NCI-H82 (cell line): Measurements from ENCODE around the gene CAPZA2.
"Not testable (repeated sequence)": the region's sequence is repeated elsewhere in the genome, so short reads cannot be mapped to it uniquely, and the experiment has no call there.

ENCODE experiments used
- DNase-seq: peaks from one replicate; lab custom pipeline; 2025; lab: John Stamatoyannopoulos, UW

CAPZA2 gene

GRCh38 chr7:116955340-116955739 lies 93.0 kb downstream of the CAPZA2 start:
- DNase-seq, result no peak

GRCh38 chr7:116955801-116956476 lies 93.6 kb downstream of the CAPZA2 start:
- DNase-seq, result no peak

- DNase-seq, result no peak
These were observed 94.1 kb downstream of the CAPZA2 start for GRCh38 chr7:116956477-116956804.

GRCh38 chr7:116957874-116958273 lies 95.5 kb downstream of the CAPZA2 start:
- DNase-seq, result no peak

DNA sequence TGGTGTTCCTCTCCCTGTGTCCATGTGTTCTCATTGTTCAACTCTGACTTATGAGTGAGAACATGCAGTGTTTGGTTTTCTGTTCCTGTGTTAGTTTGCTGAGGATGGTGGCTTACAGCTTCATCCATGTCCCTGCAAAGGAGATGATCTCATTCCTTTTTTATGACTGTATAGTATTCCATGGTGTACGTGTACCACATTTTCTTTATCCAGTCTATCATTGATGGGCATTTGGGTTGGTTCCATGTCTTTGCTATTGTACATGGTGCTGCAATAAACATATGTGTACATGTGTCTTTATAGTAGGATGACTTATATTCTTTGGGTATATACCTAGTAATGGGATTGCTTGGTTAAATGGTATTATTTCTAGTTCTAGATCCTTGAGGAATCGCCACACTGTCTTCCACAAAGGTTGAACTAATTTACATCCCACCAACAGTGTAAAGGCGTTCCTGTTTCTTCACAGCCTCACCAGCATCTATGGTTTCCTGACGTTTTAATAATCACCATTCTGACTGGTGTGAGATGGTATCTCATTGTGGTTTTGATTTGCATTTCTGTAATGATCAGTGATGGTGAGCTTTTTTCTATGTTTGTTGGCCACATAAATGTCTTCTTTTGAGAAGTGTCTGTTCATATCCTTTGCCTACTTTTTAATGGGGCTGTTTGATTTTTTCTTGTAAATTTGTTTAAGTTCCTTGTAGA lies 99.7 kb downstream of the CAPZA2 start:
- DNase-seq, result not testable (repeated sequence)

DNA sequence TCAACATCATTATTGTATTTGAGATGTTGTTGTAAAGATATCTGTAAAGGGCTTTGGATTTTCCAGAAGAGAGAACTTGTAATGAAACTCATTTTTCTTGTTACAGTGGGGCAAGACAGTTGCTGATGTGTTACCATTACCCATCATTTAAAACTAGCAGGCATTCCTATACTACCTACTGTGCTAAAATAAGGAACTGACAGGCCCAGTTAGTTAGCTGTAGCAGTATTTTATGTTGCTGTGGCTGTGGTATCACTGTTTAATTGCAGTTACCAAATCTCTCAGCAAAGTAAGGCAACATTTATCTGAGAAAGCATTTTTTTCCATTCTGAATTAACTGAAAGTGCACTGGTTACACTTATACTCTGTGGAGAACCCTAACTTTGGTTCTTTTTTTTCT lies 100.8 kb downstream of the CAPZA2 start:
- DNase-seq, result no peak

- no peak for DNase-seq
These were observed 104.2 kb downstream of the CAPZA2 start for GRCh38 chr7:116966601-116967000.

DNA sequence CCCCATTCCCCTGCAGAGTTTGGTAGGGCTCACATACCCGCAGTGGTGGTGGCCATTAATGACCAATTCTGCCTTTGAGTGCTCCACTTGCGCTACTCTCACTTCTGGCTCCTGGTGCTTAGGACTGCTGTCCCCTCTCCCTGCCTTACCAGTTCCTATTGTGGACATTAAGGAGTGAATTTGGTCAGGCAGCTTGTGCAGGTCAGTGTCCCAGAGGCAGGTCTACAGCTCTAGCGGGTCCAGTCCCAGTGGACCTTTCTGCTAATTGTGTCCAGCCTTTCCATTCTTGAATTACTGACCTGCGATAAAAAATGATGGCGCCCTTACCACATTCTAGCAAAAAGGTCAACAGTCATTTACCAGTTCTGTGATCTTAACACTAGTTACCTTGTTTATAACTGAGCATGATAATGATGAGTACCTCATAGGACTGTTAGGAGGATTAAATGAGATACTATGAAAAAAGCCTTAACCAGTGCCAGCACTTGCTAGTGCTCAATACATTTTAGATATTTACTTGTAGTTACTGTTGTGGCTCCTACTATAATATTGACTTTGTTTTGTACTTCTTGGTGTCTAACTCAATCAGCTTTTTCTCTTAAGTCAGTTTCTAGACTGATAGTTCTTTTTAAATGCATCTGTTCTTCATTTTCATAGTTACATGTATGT lies 105.0 kb downstream of the CAPZA2 start:
- no peak for DNase-seq

- no peak for DNase-seq
These were observed 105.6 kb downstream of the CAPZA2 start for GRCh38 chr7:116967983-116968382.

- DNase-seq, result no peak
These were observed 106.2 kb downstream of the CAPZA2 start for GRCh38 chr7:116968631-116969030.

- DNase-seq, result no peak
These were observed 107.0 kb downstream of the CAPZA2 start for GRCh38 chr7:116969371-116969902.

DNA sequence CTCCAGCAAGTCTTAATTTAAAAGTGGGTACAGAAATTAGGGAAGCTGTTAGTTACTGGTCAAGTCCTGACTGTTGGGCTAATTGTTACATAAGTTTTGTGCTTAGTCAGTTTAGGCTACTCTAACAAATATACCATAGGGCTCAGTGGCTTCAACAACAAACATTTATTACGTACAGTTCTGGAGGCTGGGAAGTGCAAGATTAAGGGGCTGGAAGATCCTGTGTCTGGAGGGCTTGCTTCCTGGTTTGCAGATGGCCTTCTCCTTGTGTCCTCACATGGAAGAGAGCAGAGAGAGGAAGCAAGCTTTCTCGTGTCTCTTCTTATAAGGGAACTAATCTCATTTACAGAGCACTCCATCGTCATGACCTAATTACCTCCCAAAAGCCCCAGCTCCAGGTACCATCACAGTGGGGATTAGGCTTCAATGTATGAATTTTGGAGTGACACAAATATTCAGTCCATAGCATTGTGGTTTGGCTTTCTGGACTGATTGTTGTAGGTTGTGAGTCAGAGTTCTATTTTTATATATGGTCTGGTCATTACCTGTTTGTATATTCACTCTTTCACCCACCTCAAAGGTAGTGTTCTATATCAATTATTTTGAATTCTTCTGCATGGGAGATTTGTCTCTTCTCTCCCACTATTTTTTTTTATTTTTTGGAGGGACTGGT lies 108.0 kb downstream of the CAPZA2 start:
- peak; percentile 22 for DNase-seq

- not testable (repeated sequence) for DNase-seq
These were observed 108.8 kb downstream of the CAPZA2 start for GRCh38 chr7:116971153-116971552.
